Right lobe of liver (tissue), 4 donors: ENCODE data around the gene PHGDH.
"Not testable (repeated sequence)": the region's sequence is repeated elsewhere in the genome, so short reads cannot be mapped to it uniquely, and the experiment has no call there.

Experiments used
- CTCF ChIP-seq, 4 donors: fragments of 200-600 bp in 3 of 4; fragments of 450-650 bp in 1 of 4; IDR thresholded peaks; one replicate each; pipeline versions ENCODE4 v1.5.1 to v1.8.0; 2016 to 2022; ENCODE audit warnings: antibody characterized with exemption in 4 of 4, mild to moderate bottlenecking in 2 of 4
- POLR2A ChIP-seq: fragments of 450-650 bp; IDR thresholded peaks from one replicate; pipeline ENCODE4 v1.6.1; 2017; ENCODE audit warnings: antibody characterized with exemption, mild to moderate bottlenecking
- donor health status: DM: no; HTN: no; CAD: no.
- donor health status: DM: no; HTN: no; CAD: no.
- donor health status: DM: no; HTN: yes; CAD: no.

GRCh38 chr1:119706599-119706998 is 5.1 kb upstream of the PHGDH start:
- not testable (repeated sequence) for TF ChIP-seq CTCF (IDR thresholded peaks at IDR 0.05); POLR2A
